Measurements from ENCODE around the gene SPATA18.

- TF ChIP-seq CTCF (optimal IDR thresholded peaks at IDR 0.05 in 1 of 3, IDR thresholded peaks at IDR 0.05 in 1 of 3, conservative IDR thresholded peaks at IDR 0.05 in 1 of 3; ENCODE audit: extremely low read depth in 1 of 3, insufficient read depth in 2 of 3, low read length in 3 of 3) (no peak), EZH2 (IDR thresholded peaks at IDR 0.05; ENCODE audit: low read length) (no peak)
Measured at GRCh38 chr4:52052475-52052780, 1.3 kb downstream of the SPATA18 start.

Measured in keratinocyte (primary cell).